ENCODE data around the gene COG5.

GRCh38 chr7:107171496-107171895, 392.2 kb downstream of the COG5 start:
- TF ChIP-seq CTCF (IDR thresholded peaks at IDR 0.05 in 4 of 5, conservative IDR thresholded peaks at IDR 0.05 in 1 of 5): no peak
- no peak for TF ChIP-seq POLR2A (IDR thresholded peaks at IDR 0.05)
